Glomerular visceral epithelial cell (primary cell): ENCODE data around the gene GALNT17.

Experiments
- DNase-seq: peaks from one replicate; pipeline ENCODE4 v3.0.0-alpha.2; 2016; ENCODE audit errors: extremely low spot score

Gene GALNT17

GRCh38 chr7:71338866-71339265 is 206.9 kb downstream of the GALNT17 start:
- DNase-seq: no peak

GRCh38 chr7:71339924-71340323 is 208.0 kb downstream of the GALNT17 start:
- DNase-seq: no peak

GRCh38 chr7:71342202-71342601 is 210.3 kb downstream of the GALNT17 start:
- no peak for DNase-seq

GRCh38 chr7:71343039-71343438 is 211.1 kb downstream of the GALNT17 start:
- no peak for DNase-seq

- DNase-seq: no peak
Observed at GRCh38 chr7:71343892-71344291, 211.9 kb downstream of the GALNT17 start.

- no peak for DNase-seq
Observed at GRCh38 chr7:71345117-71345884, 213.4 kb downstream of the GALNT17 start.

- no peak for DNase-seq
Observed at GRCh38 chr7:71348821-71349681, 217.1 kb downstream of the GALNT17 start.

- no peak for DNase-seq
Observed at GRCh38 chr7:71349682-71350481, 217.9 kb downstream of the GALNT17 start.

GRCh38 chr7:71350680-71351079 is 218.7 kb downstream of the GALNT17 start:
- DNase-seq: no peak

- DNase-seq: no peak
Observed at GRCh38 chr7:71354716-71355115, 222.8 kb downstream of the GALNT17 start.

GRCh38 chr7:71361451-71362032 is 229.6 kb downstream of the GALNT17 start:
- no peak for DNase-seq

GRCh38 chr7:71362240-71362639 is 230.3 kb downstream of the GALNT17 start:
- DNase-seq: no peak

- no peak for DNase-seq
Observed at GRCh38 chr7:71363223-71363622, 231.3 kb downstream of the GALNT17 start.

GRCh38 chr7:71363627-71364026 is 231.7 kb downstream of the GALNT17 start:
- no peak for DNase-seq

GRCh38 chr7:71364551-71364950 is 232.6 kb downstream of the GALNT17 start:
- no peak for DNase-seq

- DNase-seq: no peak
Observed at GRCh38 chr7:71372991-71373390, 241.0 kb downstream of the GALNT17 start.

GRCh38 chr7:71377062-71377461 is 245.1 kb downstream of the GALNT17 start:
- no peak for DNase-seq

- DNase-seq: no peak
Observed at GRCh38 chr7:71377469-71377868, 245.5 kb downstream of the GALNT17 start.

GRCh38 chr7:71384094-71384493 is 252.2 kb downstream of the GALNT17 start:
- no peak for DNase-seq

GRCh38 chr7:71385330-71385729 is 253.4 kb downstream of the GALNT17 start:
- no peak for DNase-seq

- DNase-seq: no peak
Observed at GRCh38 chr7:71386152-71386785, 254.3 kb downstream of the GALNT17 start.
